HFF-Myc (cell line): Measurements from ENCODE around the gene SGPP2.

Experiments
- DNase-seq: peaks from one replicate; pipeline ENCODE4 v3.0.0-alpha.2; 2011; ENCODE audit warnings: low read depth; ENCODE audit errors: extremely low read depth
- H3K4me3 ChIP-seq: replicated peaks from 2 replicates; pipeline ENCODE4 v1.5.1; 2011; ENCODE audit warnings: low read depth, mild to moderate bottlenecking, control low read depth, low read length
- TF ChIP-seq, protein P1 (sequence below): IDR thresholded peaks from 2 replicates; pipeline ENCODE4 v1.5.1; 2012; ENCODE audit warnings: mild to moderate bottlenecking, low read depth, low read length, control low read depth; ENCODE audit errors: missing control alignments

Gene SGPP2

DNA sequence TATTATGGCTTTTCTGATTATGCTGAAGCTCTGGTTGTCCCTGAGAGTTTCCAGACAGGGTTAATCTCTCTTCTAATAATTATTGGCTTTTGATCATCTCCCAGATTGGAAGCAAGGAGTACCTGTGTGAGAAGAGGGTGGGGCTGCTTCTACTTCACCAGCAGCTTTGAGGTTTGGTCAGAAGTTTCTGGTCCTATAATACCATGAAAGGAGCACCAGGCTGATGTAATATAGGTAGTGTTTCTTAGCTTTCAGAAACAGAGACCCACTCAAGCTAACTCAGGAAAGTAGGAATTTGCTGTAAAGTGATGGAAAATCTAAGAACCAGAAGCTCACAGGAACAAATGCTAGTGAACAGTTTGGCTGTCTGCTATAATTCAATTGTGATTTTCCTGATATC is 57.6 kb downstream of the SGPP2 start:
- no peak overlapping the region for H3K4me3 ChIP-seq
- DNase-seq: no peak
- TF ChIP-seq, protein P1, sequence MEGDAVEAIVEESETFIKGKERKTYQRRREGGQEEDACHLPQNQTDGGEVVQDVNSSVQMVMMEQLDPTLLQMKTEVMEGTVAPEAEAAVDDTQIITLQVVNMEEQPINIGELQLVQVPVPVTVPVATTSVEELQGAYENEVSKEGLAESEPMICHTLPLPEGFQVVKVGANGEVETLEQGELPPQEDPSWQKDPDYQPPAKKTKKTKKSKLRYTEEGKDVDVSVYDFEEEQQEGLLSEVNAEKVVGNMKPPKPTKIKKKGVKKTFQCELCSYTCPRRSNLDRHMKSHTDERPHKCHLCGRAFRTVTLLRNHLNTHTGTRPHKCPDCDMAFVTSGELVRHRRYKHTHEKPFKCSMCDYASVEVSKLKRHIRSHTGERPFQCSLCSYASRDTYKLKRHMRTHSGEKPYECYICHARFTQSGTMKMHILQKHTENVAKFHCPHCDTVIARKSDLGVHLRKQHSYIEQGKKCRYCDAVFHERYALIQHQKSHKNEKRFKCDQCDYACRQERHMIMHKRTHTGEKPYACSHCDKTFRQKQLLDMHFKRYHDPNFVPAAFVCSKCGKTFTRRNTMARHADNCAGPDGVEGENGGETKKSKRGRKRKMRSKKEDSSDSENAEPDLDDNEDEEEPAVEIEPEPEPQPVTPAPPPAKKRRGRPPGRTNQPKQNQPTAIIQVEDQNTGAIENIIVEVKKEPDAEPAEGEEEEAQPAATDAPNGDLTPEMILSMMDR: no peak

DNA sequence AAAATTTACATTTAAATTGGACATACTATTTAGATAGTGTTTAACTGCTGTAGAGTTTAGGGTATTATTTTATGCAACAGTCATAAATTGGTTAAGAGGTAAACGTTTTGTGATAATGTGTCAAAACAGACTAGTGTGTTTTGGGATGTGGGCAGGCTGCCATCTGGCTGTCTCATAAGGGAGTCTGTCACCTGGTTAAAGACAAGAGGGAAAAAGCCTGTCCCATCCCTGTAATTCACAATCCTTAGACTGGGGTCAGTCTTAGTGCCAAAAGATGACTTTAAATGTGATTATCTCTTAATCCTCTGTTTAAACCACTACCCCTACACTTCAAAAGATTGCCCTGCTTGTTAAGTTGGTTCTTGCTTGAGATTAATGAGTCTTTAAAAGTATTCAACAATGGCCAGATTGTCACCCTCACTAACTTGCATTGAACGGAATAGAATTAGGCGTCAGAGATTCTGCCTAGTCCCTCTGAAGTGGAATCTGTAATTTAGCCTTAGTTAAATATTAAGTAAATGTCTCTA is 59.2 kb downstream of the SGPP2 start:
- no peak overlapping the region for H3K4me3 ChIP-seq
- DNase-seq: no peak
- TF ChIP-seq, protein P1: no peak

DNA sequence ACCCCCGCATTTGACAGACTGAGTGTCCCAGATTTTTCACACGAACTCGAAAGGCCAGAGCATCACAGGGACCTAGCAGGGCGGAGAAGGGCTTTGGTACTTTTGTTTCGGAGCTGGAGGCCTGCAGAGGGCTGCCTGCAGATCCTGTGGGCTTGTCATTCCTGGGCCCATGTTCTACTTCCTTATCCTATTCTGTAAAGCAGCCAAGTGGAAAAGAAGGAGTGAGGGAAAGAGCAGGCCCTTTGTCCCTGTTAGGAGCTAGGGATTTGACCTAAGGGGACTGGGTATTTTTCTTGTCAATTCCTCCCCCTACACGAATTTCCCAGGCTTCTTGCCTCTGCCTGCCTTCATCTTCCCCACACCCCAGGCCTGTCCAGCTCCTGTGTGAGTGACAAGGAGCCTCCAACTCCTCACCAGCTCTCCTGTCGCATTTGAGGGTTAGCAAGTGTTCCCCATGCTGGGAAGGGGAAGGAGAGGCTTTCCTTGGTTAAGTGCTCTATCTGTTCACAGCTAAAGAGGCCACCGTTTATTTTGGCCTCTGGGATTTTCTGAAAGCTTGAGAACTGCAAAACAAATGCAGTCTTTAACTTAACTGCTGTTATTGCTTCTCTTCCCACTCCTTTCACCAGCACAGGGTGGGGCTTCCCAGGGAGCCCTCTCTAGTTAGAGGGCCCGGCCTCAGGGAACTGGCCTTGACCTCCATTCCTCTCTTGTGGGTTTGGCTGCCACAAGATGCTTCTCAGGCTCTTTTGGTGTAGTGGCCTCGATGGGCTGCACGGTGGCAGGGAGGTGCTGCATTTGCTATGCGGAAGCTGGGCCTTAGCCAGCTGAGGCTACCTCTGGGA is 61.2 kb downstream of the SGPP2 start:
- DNase-seq: no peak
- no peak overlapping the region for H3K4me3 ChIP-seq
- TF ChIP-seq, protein P1: no peak

DNA sequence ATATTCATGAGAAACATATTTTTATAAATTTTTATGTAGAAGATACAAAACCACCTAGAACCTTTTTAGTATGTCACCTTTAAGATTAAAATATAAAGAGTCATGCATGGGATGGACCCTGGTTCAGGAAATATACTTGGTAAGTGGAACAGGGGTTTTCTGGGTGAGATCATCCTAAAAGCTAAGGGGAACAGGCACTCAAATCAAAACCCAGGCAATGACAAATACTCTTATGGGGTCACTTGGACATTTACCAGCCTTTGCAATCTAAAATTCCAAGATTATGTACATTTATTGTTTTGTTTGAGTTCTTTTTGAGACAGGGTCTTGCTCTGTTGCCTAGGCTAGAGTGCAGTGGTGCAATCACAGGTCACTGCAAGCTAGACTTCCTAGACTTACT is 65.8 kb downstream of the SGPP2 start:
- TF ChIP-seq, protein P1: no peak
- no peak overlapping the region for H3K4me3 ChIP-seq
- DNase-seq: no peak

DNA sequence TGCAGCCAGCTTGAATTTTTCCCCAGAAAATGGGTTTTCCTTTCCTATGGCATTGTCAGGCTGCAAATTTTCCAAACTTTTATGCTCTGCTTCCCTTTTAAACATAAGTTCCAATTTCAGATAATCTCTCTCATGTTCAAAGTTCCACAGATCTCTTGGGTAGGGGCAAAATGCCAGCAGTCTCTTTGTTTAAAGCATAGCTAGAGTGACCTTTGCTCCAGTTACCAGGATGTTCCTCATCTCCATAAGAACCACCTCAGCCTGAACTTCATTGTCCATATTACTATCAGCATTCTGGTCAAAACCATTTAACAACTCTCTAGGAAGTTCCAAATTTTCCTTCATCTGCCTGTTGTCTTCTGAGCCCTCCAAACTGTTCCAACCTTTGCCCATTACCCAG is 68.3 kb downstream of the SGPP2 start:
- TF ChIP-seq, protein P1: no peak
- no peak for DNase-seq
- H3K4me3 ChIP-seq: no peak overlapping the region

DNA sequence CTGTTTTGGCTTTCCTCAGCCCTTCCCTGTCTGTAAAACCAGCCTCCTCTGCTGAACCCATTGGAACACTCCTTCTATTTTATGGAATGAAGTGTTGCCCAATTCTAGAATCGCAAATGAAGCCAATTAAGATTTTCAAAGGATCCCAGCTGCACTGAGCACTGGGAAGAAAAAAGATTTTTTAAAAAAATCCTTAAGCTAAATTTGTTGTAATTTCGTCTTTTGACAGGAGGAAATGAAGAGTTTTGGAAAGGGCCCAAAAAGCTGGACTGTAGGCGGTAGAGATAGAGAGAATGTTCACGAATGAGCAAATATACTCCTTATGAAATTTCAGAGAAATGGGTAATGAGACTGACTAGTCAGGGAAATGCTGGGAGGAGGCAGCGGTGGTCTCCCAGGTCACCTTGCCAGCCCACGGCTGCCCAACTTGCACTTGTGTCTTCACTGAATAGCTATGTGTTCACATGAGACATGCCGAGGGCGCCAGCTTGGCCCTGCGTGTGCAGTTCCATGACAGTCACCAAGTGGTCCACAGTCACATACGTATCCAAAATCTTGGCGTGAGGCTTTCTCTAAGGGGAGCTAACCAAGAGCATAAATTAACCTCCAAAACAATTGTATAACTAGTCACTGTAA is 69.9 kb downstream of the SGPP2 start:
- H3K4me3 ChIP-seq: no peak overlapping the region
- TF ChIP-seq, protein P1: no peak
- no peak for DNase-seq
